ENCODE data around the gene DYRK1A. TPM values are rescaled to one million over a fixed set of nuclear protein-coding genes. Genes with fewer than 3 reads are reported as not detected.

DYRK1A gene
- total RNA-seq, 2 experiments from 2014 or later, result 85.6 to 108 TPM

DNA sequence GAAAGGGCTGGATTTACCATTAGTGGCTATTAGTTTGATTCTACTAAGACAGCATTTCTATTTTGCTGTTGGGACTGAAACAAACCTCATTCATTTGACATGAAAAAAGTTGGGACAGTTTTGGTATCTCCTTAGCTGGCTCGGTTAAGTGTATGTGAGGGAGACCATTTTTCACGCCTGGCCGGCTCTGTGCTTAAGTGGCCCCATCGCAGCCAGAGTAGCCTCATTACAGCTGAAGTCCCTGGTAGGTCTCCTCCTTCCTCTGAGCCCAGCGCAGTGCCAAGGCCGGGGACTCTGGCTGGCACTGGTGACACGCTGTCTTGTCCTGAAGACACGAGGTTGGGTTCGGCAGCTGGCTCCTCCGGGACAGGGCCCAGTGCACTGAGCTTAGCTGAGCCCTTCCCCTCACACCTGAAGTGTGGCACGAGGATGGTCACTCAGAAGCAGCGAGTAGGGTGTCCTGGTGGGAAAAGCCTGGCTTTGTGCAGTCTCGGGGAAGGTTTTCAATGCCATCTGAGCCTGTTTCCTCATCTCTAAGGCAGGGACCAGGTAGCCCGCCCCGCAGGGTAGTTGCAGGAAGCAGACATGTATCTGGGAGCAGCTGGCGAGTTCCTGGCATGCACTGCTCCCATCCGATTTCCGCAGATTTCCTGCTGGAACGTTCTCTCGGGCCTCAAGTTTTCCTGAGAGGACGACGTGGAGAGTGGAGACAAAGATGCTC lies 196.5 kb downstream of the DYRK1A start:
- POLR2A ChIA-PET, result interaction anchor here (0.6 to 0.7 kb wide), 2 partner anchors 115 to 197 kb away, joined by 3 to 4 read pairs; no protein-coding TSS in a partner anchor
- Mint-ChIP-seq H3K4me1 (peaks cover 38% of the 10 kb centered on the region), H3K27me3 (peaks cover 7% of the 10 kb centered on the region), H3K4me3 (peak overlapping the region; percentile 82), H3K9me3 (peaks cover 3% of the 10 kb centered on the region), H3K27ac (peak overlapping the region; percentile 98), H3K36me3 (ENCODE audit: low read depth) (no peaks in the 10 kb centered on the region)
- DNase-seq, result peak; percentile 38
- CTCF ChIA-PET, result interaction anchor here (0.7 to 1.8 kb wide), 7 partner anchors 9 to 270 kb away, joined by 3 to 5 read pairs (median 3); no protein-coding TSS in a partner anchor

- H3K27ac Mint-ChIP-seq, result peak overlapping the region; percentile 98
- peak overlapping the region; percentile 82 for H3K4me3 Mint-ChIP-seq
- H3K36me3 Mint-ChIP-seq (ENCODE audit: low read depth), result no peaks in the 10 kb centered on the region
- H3K9me3 Mint-ChIP-seq, result peaks cover under 1% of the 10 kb centered on the region
- ChIA-PET CTCF (interaction anchor here (0.6 to 1.8 kb wide), 8 partner anchors 8 to 358 kb away, joined by 3 to 5 read pairs (median 4); no protein-coding TSS in a partner anchor), POLR2A (interaction anchor here (0.6 to 0.7 kb wide), 3 partner anchors 116 to 317 kb away, joined by 3 to 4 read pairs (median 3); no protein-coding TSS in a partner anchor)
- peaks cover 38% of the 10 kb centered on the region for H3K4me1 Mint-ChIP-seq
- peak; percentile 92 for DNase-seq
- peaks cover 3% of the 10 kb centered on the region for H3K27me3 Mint-ChIP-seq
These were observed 197.2 kb downstream of the DYRK1A start for GRCh38 chr21:37563641-37564340.

GRCh38 chr21:37564341-37564923 lies 197.9 kb downstream of the DYRK1A start:
- Mint-ChIP-seq H3K4me1 (peaks cover 38% of the 10 kb centered on the region), H3K27ac (peak overlapping the region; percentile 98), H3K36me3 (ENCODE audit: low read depth) (no peaks in the 10 kb centered on the region), H3K9me3 (no peaks in the 10 kb centered on the region), H3K4me3 (peak overlapping the region; percentile 82), H3K27me3 (peaks cover 2% of the 10 kb centered on the region)
- POLR2A ChIA-PET, result interaction anchor here (0.6 to 0.7 kb wide), 2 partner anchors 297 to 317 kb away, joined by 3 read pairs; no protein-coding TSS in a partner anchor
- CTCF ChIA-PET, result interaction anchor here (0.6 to 1.8 kb wide), 10 partner anchors 9 to 359 kb away, joined by 3 to 11 read pairs (median 4); no protein-coding TSS in a partner anchor
- peak; percentile 84 for DNase-seq

DNA sequence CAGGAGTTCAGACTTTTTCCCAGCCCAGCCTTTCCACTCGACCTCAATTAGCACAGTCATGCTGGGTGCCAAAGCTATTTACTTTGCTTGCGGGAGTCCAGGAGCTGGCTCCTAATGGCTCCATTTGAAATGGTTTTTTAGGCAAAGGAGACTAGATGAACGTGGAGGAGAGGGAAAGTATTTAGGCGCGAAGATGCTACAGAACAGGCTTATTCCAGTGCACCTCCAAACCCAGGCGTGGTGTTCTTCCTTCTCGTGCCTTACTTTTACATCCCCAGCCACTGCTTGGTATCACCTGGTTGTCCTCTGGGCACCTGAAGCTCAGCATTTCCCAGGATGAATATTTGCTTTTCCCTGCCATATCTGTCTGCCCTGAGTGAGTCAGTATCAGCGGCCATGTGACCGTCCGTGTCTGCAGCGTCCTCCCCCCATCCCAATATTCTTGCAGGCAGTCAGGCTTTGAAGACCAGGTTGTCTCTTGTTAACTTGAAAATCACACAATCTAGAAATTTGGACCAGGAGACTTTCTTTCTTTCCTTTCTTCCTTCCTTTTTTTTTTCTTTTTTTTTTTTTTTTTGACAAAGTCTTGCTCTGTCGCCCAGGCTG lies 198.5 kb downstream of the DYRK1A start:
- no peak for DNase-seq
- no peaks in the 10 kb centered on the region for H3K9me3 Mint-ChIP-seq
- peaks cover 3% of the 10 kb centered on the region for H3K27me3 Mint-ChIP-seq
- peaks cover 38% of the 10 kb centered on the region for H3K4me1 Mint-ChIP-seq
- H3K36me3 Mint-ChIP-seq (ENCODE audit: low read depth), result no peaks in the 10 kb centered on the region
- CTCF ChIA-PET, result interaction anchor here (1.1 to 1.8 kb wide), 6 partner anchors 9 to 102 kb away, joined by 3 to 11 read pairs (median 4); no protein-coding TSS in a partner anchor
- POLR2A ChIA-PET, result interaction anchor here (0.7 kb wide), 1 partner anchor 298 kb away, joined by 3 read pairs; no protein-coding TSS in a partner anchor
- H3K27ac Mint-ChIP-seq, result peak overlapping the region; percentile 98
- peak overlapping the region; percentile 82 for H3K4me3 Mint-ChIP-seq

DNA sequence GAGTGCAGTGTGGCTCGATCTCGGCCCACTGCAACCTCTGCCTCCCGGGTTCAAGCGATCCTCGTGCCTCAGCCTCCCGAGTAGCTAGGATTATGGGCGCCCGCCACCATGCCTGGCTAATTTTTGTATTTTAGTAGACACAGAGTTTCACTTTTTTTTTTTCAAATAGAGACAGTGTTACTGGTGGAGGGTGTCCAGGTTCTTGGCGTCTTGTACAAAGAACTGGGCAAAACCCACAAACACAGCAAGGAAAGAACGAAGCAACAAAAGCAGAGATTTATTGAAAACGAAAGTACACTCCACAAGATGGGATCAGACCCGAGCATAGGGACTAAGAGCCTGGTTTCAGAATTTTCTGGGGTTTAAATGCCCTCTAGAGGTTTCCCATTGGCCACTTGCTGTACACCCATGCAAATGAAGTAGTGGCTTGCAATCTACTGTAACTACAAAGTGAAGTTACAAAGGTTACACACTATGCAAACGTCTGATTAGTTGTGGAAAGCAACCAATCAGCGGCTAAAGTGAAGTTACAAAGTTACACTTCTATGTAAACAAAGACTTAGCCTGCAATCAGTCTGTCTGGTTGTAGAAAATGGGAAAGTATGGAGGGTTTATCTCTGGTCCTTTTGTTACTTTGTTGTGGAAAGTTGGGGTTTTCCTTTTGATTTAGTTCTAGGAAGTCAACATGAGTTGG lies 199.1 kb downstream of the DYRK1A start:
- Mint-ChIP-seq H3K27ac (peak overlapping the region; percentile 98), H3K36me3 (ENCODE audit: low read depth) (no peaks in the 10 kb centered on the region), H3K9me3 (no peaks in the 10 kb centered on the region), H3K4me3 (peak overlapping the region; percentile 17), H3K27me3 (peaks cover 3% of the 10 kb centered on the region), H3K4me1 (peaks cover 38% of the 10 kb centered on the region)
- DNase-seq, result no peak
- ChIA-PET CTCF (interaction anchor here (1.2 kb wide), 1 partner anchor 9 kb away, joined by 11 read pairs; no protein-coding TSS in a partner anchor), POLR2A (no interaction called here)

DNA sequence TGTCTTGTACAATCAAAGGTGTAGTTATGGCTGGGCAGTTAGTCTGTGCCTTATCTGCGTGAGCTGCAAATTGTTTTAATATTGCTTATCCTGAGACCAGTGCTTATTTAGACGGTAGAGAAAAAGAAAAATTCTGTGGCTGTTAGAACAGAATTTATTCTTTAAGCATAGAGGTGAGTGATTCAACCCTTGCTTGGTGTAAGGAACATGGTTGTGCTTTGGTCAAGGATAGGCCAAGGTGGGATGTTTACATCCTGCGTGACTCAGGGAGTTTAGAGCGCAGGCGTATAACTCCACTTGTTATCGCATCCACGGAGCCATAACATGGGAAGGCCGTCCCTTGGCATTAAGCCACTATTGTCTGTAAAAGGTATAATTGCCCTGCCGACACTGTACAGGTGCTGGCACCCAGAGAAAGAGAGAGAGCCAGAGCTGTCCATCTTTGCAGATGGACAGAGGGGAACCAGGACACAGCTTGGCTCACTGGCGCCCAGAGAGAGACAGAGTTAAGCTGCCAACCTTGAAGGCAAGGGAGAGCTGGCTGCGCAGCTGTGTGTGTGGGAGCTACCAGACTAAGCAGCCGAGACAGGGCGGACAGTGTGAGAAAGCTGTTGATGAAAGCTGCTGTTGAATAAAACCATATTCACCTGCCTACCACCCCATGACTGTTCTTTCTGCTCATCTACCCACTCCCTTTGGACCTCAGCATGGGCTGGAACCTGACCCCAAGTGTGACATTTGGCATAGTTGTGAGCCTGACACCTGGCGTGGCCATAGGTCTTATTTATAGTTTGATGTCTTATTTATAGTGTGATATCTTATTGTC lies 200.4 kb downstream of the DYRK1A start:
- no peak overlapping the region for H3K4me3 Mint-ChIP-seq
- ChIA-PET CTCF (interaction anchor here (0.7 kb wide), 1 partner anchor 133 kb away, joined by 7 read pairs; no protein-coding TSS in a partner anchor), POLR2A (no interaction called here)
- H3K27me3 Mint-ChIP-seq, result peaks cover 9% of the 10 kb centered on the region
- no peak for DNase-seq
- H3K36me3 Mint-ChIP-seq (ENCODE audit: low read depth), result no peaks in the 10 kb centered on the region
- H3K27ac Mint-ChIP-seq, result no peak overlapping the region
- no peaks in the 10 kb centered on the region for H3K9me3 Mint-ChIP-seq
- H3K4me1 Mint-ChIP-seq, result peaks cover 37% of the 10 kb centered on the region

GRCh38 chr21:37568415-37568814 lies 201.8 kb downstream of the DYRK1A start:
- Mint-ChIP-seq H3K36me3 (ENCODE audit: low read depth) (no peaks in the 10 kb centered on the region), H3K27ac (no peak overlapping the region), H3K4me1 (peaks cover 24% of the 10 kb centered on the region), H3K9me3 (no peaks in the 10 kb centered on the region), H3K4me3 (no peak overlapping the region), H3K27me3 (peaks cover 9% of the 10 kb centered on the region)
- CTCF ChIA-PET, result no interaction called here
- POLR2A ChIA-PET, result no interaction called here
- DNase-seq, result no peak

- CTCF ChIA-PET, result no interaction called here
- Mint-ChIP-seq H3K4me3 (no peak overlapping the region), H3K27me3 (peaks cover 9% of the 10 kb centered on the region), H3K4me1 (peaks cover 22% of the 10 kb centered on the region), H3K9me3 (no peaks in the 10 kb centered on the region), H3K36me3 (ENCODE audit: low read depth) (no peaks in the 10 kb centered on the region), H3K27ac (no peak overlapping the region)
- POLR2A ChIA-PET, result no interaction called here
- no peak for DNase-seq
These were observed 202.3 kb downstream of the DYRK1A start for GRCh38 chr21:37568916-37569315.

DNA sequence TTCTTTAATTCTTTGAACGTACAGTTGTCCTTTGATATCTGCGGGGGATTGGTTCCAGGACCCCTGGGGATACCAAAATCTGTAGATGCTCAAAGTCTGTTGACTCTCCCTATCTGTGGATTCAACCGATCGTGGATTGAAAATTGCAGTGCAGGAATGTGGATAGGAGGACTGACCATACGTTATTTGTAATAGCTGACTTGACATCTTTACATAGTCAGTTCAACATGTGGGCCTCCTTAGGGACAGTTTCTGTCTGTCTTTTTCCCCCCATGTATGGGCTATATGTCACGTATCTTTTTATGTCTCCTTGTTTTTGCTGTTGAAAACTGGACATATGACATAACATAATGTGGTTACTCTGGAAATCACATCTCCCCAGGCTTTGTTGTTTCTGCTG lies 204.9 kb downstream of the DYRK1A start:
- no peak for DNase-seq
- Mint-ChIP-seq H3K4me3 (no peak overlapping the region), H3K27ac (no peak overlapping the region), H3K9me3 (no peaks in the 10 kb centered on the region), H3K27me3 (peaks cover 9% of the 10 kb centered on the region), H3K4me1 (no peaks in the 10 kb centered on the region), H3K36me3 (ENCODE audit: low read depth) (no peaks in the 10 kb centered on the region)
- ChIA-PET CTCF (no interaction called here), POLR2A (no interaction called here)

GRCh38 chr21:37574316-37574715 lies 207.7 kb downstream of the DYRK1A start:
- POLR2A ChIA-PET, result no interaction called here
- DNase-seq, result no peak
- CTCF ChIA-PET, result interaction anchor here (1.3 kb wide), 1 partner anchor 9 kb away, joined by 11 read pairs; no protein-coding TSS in a partner anchor
- Mint-ChIP-seq H3K4me3 (no peak overlapping the region), H3K4me1 (no peaks in the 10 kb centered on the region), H3K27ac (no peak overlapping the region), H3K27me3 (peaks cover 8% of the 10 kb centered on the region), H3K36me3 (ENCODE audit: low read depth) (peaks cover 3% of the 10 kb centered on the region), H3K9me3 (peaks cover 8% of the 10 kb centered on the region)

DNA sequence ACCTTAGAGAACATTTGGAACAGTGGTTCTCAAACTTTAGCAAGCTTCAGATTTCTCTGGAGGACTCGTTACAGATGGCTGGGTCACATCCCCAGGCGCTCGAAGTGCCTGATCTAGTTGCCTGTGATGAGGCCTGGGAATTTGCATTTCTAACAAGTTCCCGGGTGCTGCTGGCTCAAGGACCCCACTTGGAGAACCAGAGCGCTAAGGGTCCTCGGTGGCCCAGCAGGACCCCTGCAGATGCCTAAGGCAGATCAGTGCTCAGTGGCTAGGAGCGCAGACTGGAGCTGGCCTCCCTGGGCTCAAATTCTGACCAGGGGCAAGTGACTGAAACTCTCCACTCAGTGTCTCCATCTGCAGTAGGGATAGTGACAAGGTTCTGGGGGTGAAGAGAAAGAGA lies 208.2 kb downstream of the DYRK1A start:
- Mint-ChIP-seq H3K36me3 (ENCODE audit: low read depth) (peaks cover 3% of the 10 kb centered on the region), H3K27me3 (peaks cover 10% of the 10 kb centered on the region), H3K4me1 (no peaks in the 10 kb centered on the region), H3K9me3 (peaks cover 10% of the 10 kb centered on the region), H3K27ac (no peak overlapping the region), H3K4me3 (no peak overlapping the region)
- POLR2A ChIA-PET, result no interaction called here
- CTCF ChIA-PET, result interaction anchor here (0.5 to 1.3 kb wide), 2 partner anchors 10 to 1194 kb away, joined by 3 to 11 read pairs; no protein-coding TSS in a partner anchor
- no peak for DNase-seq

Measured in activated CD4-positive, alpha-beta T cell treated with anti-CD3 and anti-CD28 coated beads, Interleukin-2, amount 10 ng/mL, durations not matched to agents 7 days and 5 days (primary cell).